HG02642 (cell line): ENCODE measurements around the gene ZPBP.
"Not testable (repeated sequence)": the region's sequence is repeated elsewhere in the genome, so short reads cannot be mapped to it uniquely, and the experiment has no call there.

Source experiments
- ATAC-seq: cut with Tn5 transposase; IDR thresholded peaks from one replicate; pipeline ENCODE4 v1.9.1; 2021; ENCODE audit warnings: mild to moderate bottlenecking; ENCODE audit not compliant: unreplicated experiment, poor library complexity

ZPBP gene

GRCh38 chr7:50047716-50048115 lies 45.3 kb downstream of the ZPBP start:
- no peak for ATAC-seq

DNA sequence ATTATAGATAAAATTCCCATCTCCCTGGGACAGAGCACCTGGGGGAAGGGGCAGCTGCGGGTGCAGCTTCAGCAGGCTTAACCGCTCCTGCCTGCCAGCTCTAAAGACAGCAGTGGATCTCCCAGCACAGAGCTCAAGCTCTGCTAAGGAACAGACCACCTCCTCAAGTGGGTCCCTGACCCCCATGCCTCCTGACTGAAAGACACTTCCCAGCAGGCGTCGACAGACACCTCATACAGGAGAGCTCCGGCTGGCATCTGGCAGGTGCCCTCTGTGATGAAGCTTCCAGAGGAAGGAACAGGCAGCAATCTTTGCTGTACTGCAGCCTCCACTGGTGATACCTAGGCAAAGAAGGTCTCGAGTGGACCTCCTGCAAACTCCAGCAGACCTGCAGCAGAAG lies 51.9 kb downstream of the ZPBP start:
- ATAC-seq, result not testable (repeated sequence)

DNA sequence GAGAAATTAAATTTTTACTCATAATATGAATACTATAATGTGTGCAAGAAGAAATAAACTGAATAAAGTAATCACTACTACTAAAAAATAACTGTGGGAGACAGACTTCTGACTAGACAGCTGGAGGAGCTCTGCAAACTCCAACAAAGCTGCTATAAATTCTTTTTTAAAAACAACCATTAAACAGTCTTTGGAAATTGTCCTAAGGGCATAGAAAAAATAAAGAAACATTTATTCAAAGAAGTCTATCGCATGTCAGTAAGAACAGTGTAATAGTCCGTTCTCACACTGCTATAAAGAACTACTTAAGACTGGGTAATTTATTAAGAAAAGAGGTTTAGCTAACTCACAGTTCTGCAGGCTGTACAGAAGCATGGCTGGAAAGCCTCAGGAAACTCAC lies 56.0 kb downstream of the ZPBP start:
- no peak for ATAC-seq

- ATAC-seq, result no peak
Measured at GRCh38 chr7:50022991-50023390, 70.1 kb downstream of the ZPBP start.

DNA sequence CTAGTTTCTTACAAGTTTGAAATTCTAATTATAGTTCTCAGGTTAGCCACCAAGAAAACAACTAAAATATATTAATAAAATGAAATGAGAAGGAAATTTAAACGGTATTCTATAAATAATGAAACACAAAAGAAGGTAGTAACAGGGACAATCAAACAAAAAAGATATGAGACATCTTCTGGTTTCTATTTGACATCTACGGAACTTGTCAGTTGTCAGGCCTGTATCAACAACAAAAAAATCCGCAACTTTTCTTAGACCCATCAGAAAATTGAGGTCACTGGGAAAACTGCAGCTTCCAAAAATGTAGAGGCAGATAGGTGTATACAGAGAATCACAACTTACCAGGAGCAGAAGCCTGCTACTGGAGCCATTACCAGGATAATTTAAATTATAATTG lies 70.6 kb downstream of the ZPBP start:
- ATAC-seq, result no peak

DNA sequence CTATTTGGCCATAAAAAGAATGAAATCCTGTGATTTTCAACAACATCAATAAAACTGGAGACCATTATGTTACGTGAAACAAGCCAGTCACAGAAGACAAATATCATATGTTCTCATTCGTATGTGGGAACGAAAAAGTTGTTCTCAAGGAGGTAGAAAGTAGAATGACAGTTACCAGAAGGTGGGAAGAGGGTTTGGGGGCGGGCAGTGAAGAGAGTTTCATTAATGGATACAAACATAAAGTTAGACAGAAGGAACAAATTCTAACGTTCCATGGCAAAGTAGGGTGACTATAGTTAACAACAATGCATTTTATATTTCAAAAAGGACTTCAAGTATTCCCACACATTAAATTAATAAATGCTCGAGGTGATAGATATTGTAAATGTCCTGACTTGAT lies 97.4 kb downstream of the ZPBP start:
- no peak for ATAC-seq

DNA sequence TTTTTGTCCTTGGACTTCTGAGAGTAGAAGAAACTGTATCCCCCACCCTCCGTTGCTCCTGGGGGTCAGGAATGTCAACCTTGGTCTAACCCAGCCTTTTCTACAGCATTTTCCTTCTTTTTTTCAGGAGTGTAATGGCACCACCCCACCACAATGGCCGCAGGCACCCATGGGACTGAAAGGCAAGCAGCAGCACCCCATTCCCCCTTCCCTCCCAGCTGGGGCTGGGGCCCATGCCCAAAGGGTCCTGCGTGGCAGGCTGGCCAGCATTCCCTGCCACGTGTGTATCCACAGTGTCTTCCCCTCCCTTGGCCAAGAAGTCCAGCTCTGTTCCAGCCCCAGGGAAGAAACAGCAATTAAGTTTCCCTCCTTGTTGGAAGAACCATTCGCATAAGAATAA lies 106.9 kb downstream of the ZPBP start:
- no peak for ATAC-seq

GRCh38 chr7:49980465-49980864 lies 112.6 kb downstream of the ZPBP start:
- no peak for ATAC-seq

DNA sequence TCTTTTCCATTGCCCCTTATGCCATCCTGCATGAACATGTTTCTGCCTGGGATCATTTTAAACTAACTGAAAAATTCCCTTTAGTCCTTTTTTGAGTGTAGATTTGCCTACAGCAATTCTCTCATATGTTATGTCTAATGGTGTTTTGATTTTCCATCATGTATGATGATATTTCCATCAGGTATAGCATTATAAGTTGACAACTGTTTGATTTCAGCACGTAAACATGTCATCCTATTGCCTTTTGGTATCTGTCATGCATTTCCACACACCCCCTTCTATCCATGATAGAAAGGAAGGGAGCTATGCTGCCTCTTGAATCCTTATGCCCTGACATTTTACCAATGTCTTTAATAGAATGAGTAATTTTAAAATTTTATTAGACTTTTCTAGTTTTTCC lies 116.8 kb downstream of the ZPBP start:
- ATAC-seq, result no peak

- no peak for ATAC-seq
Measured at GRCh38 chr7:49974035-49974434, 119.0 kb downstream of the ZPBP start.

GRCh38 chr7:49937608-49938007 lies 155.4 kb downstream of the ZPBP start:
- no peak for ATAC-seq

GRCh38 chr7:49931627-49932026 lies 161.4 kb downstream of the ZPBP start:
- no peak for ATAC-seq

- no peak for ATAC-seq
Measured at GRCh38 chr7:49928787-49929186, 164.3 kb downstream of the ZPBP start.

DNA sequence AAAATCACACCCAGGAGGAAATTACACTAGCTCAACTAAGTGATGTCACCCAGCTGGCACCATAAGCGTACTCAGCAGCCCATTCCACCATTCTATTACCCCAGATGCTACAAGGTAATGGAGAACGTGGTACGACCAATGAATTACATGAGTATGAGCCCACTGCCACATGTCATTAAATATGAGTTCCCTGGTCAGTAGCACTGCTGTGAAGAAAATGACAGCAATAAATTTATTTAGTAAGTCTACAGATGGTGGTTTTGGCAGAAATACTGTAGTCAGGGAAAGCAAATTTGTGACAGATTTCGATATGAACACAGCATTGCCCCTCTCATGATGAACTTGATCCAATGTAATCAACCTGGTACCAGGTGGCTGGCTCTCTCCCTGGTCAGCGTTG lies 165.4 kb downstream of the ZPBP start:
- ATAC-seq, result no peak

DNA sequence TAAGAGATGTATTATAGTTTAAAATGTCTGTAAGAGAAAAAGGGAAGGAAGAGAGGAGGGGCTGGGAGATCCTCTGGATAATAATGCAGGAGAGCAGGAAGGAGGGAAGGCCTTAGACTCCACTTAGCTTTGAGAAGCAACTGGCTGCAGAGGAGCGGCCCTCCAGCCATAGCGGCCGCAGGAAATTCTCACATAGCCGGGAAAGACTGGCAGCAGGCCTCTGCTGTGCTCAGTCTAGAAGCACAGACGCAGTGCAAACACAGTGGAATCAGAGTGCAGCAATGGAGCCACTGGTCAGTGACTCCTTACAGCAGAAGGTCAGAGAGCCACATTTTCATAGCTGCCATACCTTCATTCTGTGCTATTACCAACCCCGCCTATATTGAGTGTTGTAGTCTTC lies 166.3 kb downstream of the ZPBP start:
- ATAC-seq, result no peak

DNA sequence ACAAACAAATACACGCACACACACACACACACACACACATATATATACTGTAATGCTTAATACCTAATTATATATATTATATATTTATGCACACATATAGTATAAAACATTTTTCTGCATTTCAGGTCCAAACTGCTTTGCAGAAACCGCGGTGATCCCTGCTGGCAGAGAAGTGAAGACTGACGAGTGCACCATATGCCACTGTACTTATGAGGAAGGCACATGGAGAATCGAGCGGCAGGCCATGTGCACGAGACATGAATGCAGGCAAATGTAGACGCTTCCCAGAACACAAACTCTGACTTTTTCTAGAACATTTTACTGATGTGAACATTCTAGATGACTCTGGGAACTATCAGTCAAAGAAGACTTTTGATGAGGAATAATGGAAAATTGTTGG lies 181.1 kb downstream of the ZPBP start:
- ATAC-seq, result no peak

DNA sequence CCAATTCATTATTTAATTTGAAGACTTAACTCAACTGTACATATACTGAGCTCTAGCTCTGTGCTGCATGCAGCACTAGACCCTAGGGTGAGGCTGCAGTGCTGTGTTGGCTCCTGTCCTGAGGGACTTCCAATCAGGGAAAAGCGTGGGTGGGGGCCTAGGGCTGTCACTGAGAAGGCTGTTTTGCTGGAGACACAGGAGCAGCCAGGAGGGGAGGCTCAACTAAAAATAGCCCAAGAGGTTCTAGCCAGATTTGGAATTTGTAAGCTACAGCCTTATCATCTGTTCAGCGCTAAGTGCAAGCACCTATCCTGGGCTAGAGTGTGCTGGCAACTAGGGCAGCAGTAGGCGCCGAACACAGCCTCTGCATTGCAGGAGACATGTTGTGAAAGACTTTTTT lies 198.5 kb downstream of the ZPBP start:
- ATAC-seq, result no peak

- ATAC-seq, result no peak
Measured at GRCh38 chr7:49893131-49893530, 199.9 kb downstream of the ZPBP start.

GRCh38 chr7:49892481-49892880 lies 200.6 kb downstream of the ZPBP start:
- no peak for ATAC-seq
